IMR-90 (cell line): ENCODE data around the gene ETFA. TPM values are rescaled to one million over a fixed set of nuclear protein-coding genes. Genes with fewer than 3 reads are reported as not detected.

ENCODE experiments used
- ATAC-seq: fragments of 200-7000 bp; cut with Tn5 transposase; 2 replicates; pipeline ENCODE4 v1.9.1; 2020; ENCODE audit warnings: low read depth, mild to moderate bottlenecking, moderate library complexity
- BruUV-seq: library from RNA; stranded (reverse); fragments of 400-500 nt; replicated peaks from 2 replicates; lab custom pipeline; 2021; lab: Mats Ljungman, UMichigan
- CTCF ChIA-PET: fragments of 300-600 bp; formaldehyde crosslinking; extraction: SDS; loops from one replicate; lab custom pipeline; 2021; ENCODE audit warnings: antibody characterized with exemption; lab: Yijun Ruan, JAX
- POLR2A ChIA-PET: fragments of 300-600 bp; sonication (Branson Sonifier 250); formaldehyde crosslinking; loops from one replicate; lab custom pipeline; 2022; ENCODE audit warnings: antibody characterized with exemption; ENCODE audit not compliant: unreplicated experiment; lab: Charles Lee
- DNase-seq: peaks from one replicate; pipeline ENCODE4 v3.0.0; 2013
- H2AFZ ChIP-seq: replicated peaks from 2 replicates; pipeline ENCODE3; 2013; ENCODE audit warnings: low read length, mild to moderate bottlenecking; ENCODE audit not compliant: poor library complexity
- H2AK5ac ChIP-seq: 2 replicates; pipeline ENCODE4 v1.6.1; 2013; ENCODE audit warnings: low read depth, low read length, inconsistent platforms
- H2AK9ac ChIP-seq: replicated peaks from 2 replicates; pipeline ENCODE3; 2013; ENCODE audit warnings: mild to moderate bottlenecking, low read depth, low read length, moderate library complexity; ENCODE audit not compliant: poor library complexity
- H2BK120ac ChIP-seq: 2 replicates; pipeline ENCODE4 v1.6.1; 2013; ENCODE audit warnings: low read depth, low read length, inconsistent platforms
- H2BK15ac ChIP-seq: 3 replicates; pipeline ENCODE4 v1.6.1; 2013; ENCODE audit warnings: low read depth, low read length, inconsistent platforms
- H2BK20ac ChIP-seq: 2 replicates; pipeline ENCODE4 v1.6.1; 2013; ENCODE audit warnings: low read depth, mild to moderate bottlenecking, inconsistent platforms, low read length, moderate library complexity
- H2BK5ac ChIP-seq: 2 replicates; pipeline ENCODE4 v1.6.1; 2013; ENCODE audit warnings: mild to moderate bottlenecking, low read depth, low read length, inconsistent platforms; ENCODE audit not compliant: poor library complexity, severe bottlenecking
- H3K14ac ChIP-seq: replicated peaks from 2 replicates; pipeline ENCODE4 v1.6.1; 2013; ENCODE audit warnings: low read depth, low read length, inconsistent platforms
- H3K18ac ChIP-seq: 2 replicates; pipeline ENCODE4 v1.6.1; 2013; ENCODE audit warnings: low read depth, low read length, control low read depth
- H3K23ac ChIP-seq: 2 replicates; pipeline ENCODE4 v1.6.1; 2013; ENCODE audit warnings: low read depth, low read length, inconsistent platforms
- H3K27ac ChIP-seq: 2 replicates; pipeline ENCODE4 v1.5.1; 2013; ENCODE audit warnings: mild to moderate bottlenecking, control low read depth, low read length; ENCODE audit not compliant: insufficient read depth
- H3K27me3 ChIP-seq: 2 replicates; pipeline ENCODE4 v1.6.1; 2013; ENCODE audit warnings: low read length; ENCODE audit not compliant: control insufficient read depth, insufficient read depth
- H3K36me3 ChIP-seq: 2 replicates; pipeline ENCODE4 v1.6.1; 2013; ENCODE audit warnings: low read length, mixed read lengths; ENCODE audit not compliant: control insufficient read depth, insufficient read depth
- H3K4ac ChIP-seq: 2 replicates; pipeline ENCODE4 v1.6.1; 2013; ENCODE audit warnings: low read depth, low read length, inconsistent platforms
- H3K4me1 ChIP-seq: 2 replicates; pipeline ENCODE4 v1.6.1; 2013; ENCODE audit warnings: low read length, mixed read lengths; ENCODE audit not compliant: control insufficient read depth, insufficient read depth
- H3K4me2 ChIP-seq: 2 replicates; pipeline ENCODE4 v1.6.1; 2013; ENCODE audit warnings: low read depth, mild to moderate bottlenecking, control low read depth, low read length, moderate library complexity
- H3K4me3 ChIP-seq: 2 replicates; pipeline ENCODE4 v1.5.1; 2013; ENCODE audit warnings: low read depth, mild to moderate bottlenecking, control low read depth, low read length, moderate library complexity; ENCODE audit not compliant: insufficient read depth
- H3K56ac ChIP-seq: 2 replicates; pipeline ENCODE4 v1.6.1; 2013; ENCODE audit warnings: low read length, inconsistent platforms; ENCODE audit not compliant: insufficient read depth; ENCODE audit errors: extremely low read depth
- H3K79me1 ChIP-seq, 2 experiments: 2 replicates each; pipeline ENCODE4 v1.6.1; 2013; ENCODE audit warnings: low read length in 2 of 2, inconsistent platforms in 1 of 2, low read depth in 1 of 2
- H3K9ac ChIP-seq: 2 replicates; pipeline ENCODE4 v1.6.1; 2013; ENCODE audit warnings: low read depth, low read length, control low read depth
- H3K9me1 ChIP-seq: 2 replicates; pipeline ENCODE4 v1.6.1; 2013; ENCODE audit warnings: low read length, inconsistent platforms; ENCODE audit not compliant: insufficient read depth
- H3K9me3 ChIP-seq: 2 replicates; pipeline ENCODE4 v1.6.1; 2013; ENCODE audit warnings: low read length; ENCODE audit not compliant: control insufficient read depth, insufficient read depth
- H4K20me1 ChIP-seq: 2 replicates; pipeline ENCODE4 v1.6.1; 2013; ENCODE audit warnings: low read length, inconsistent platforms; ENCODE audit not compliant: insufficient read depth
- H4K5ac ChIP-seq: 2 replicates; pipeline ENCODE4 v1.6.1; 2013; ENCODE audit warnings: mild to moderate bottlenecking, low read depth, low read length, control low read depth
- H4K8ac ChIP-seq, 2 experiments: 2 replicates each; pipeline ENCODE4 v1.6.1; 2013; ENCODE audit warnings: low read depth in 2 of 2, low read length in 2 of 2, control low read depth in 1 of 2, inconsistent platforms in 1 of 2
- H4K91ac ChIP-seq: 2 replicates; pipeline ENCODE4 v1.6.1; 2013; ENCODE audit warnings: low read depth, low read length, inconsistent platforms; ENCODE audit not compliant: insufficient read depth
- BHLHE40 ChIP-seq: fragments of 150-350 bp; IDR thresholded peaks from 2 replicates; pipeline ENCODE4 v1.6.1; 2016; ENCODE audit warnings: mild to moderate bottlenecking, low read depth, low read length
- CHD1 ChIP-seq: IDR thresholded peaks from 2 replicates; pipeline ENCODE4 v1.6.1; 2012; ENCODE audit warnings: low read depth, low read length, improper control_type of control experiment
- CTCF ChIP-seq: conservative IDR thresholded peaks from 2 replicates; pipeline ENCODE4 v1.5.1; 2012; ENCODE audit warnings: mild to moderate bottlenecking, low read depth, low read length, improper control_type of control experiment
- ELK1 ChIP-seq: fragments of 150-350 bp; IDR thresholded peaks from 2 replicates; pipeline ENCODE4 v1.6.1; 2016; ENCODE audit warnings: low read depth, mild to moderate bottlenecking, low read length, moderate library complexity, borderline replicate concordance
- FOS ChIP-seq: fragments of 150-350 bp; IDR thresholded peaks from 2 replicates; pipeline ENCODE4 v1.6.1; 2016; ENCODE audit warnings: low read depth, low read length
- MAFK ChIP-seq: IDR thresholded peaks from 2 replicates; pipeline ENCODE4 v1.6.1; 2012; ENCODE audit warnings: low read depth, low read length, improper control_type of control experiment
- MAZ ChIP-seq: IDR thresholded peaks from 2 replicates; pipeline ENCODE4 v1.6.1; 2012; ENCODE audit warnings: low read depth, mild to moderate bottlenecking, low read length, improper control_type of control experiment, moderate library complexity, borderline replicate concordance
- MXI1 ChIP-seq: IDR thresholded peaks from 2 replicates; pipeline ENCODE4 v1.6.1; 2012; ENCODE audit warnings: low read depth, mild to moderate bottlenecking, low read length, moderate library complexity, borderline replicate concordance
- NFE2L2 ChIP-seq: fragments of 150-350 bp; IDR thresholded peaks from 2 replicates; pipeline ENCODE4 v1.6.1; 2016; ENCODE audit warnings: low read depth, mild to moderate bottlenecking, low read length
- POLR2A ChIP-seq: IDR thresholded peaks from 2 replicates; pipeline ENCODE4 v1.6.1; 2012; ENCODE audit warnings: mild to moderate bottlenecking, low read depth, low read length
- RAD21 ChIP-seq: IDR thresholded peaks from 2 replicates; pipeline ENCODE4 v1.6.1; 2012; ENCODE audit warnings: low read length, improper control_type of control experiment
- RCOR1 ChIP-seq: IDR thresholded peaks from 2 replicates; pipeline ENCODE4 v1.6.1; 2012; ENCODE audit warnings: mild to moderate bottlenecking, low read length, improper control_type of control experiment; ENCODE audit not compliant: insufficient replicate concordance
- RFX5 ChIP-seq: IDR thresholded peaks from 2 replicates; pipeline ENCODE4 v1.8.0; 2012; ENCODE audit warnings: low read depth, mild to moderate bottlenecking, low read length, moderate library complexity
- SMC3 ChIP-seq: fragments of 150-350 bp; IDR thresholded peaks from 2 replicates; pipeline ENCODE4 v1.6.1; 2016; ENCODE audit warnings: low read depth, mild to moderate bottlenecking, antibody characterized with exemption, low read length, moderate library complexity
- WGBS, 2 experiments: methylation state at CpG; one replicate each; pipeline versions ENCODE4 v1.1.5 to v1.1.7; 2013; ENCODE audit warnings: missing lambda C conversion rate in 2 of 2; ENCODE audit not compliant: insufficient read length in 1 of 2; ENCODE audit errors: extremely low coverage in 2 of 2; 5-methylcytosine and 5-hydroxymethylcytosine counted together
- dilution Hi-C: fragments of 300-500 bp; cut with HindIII; formaldehyde crosslinking; loops from one replicate; pipeline ENCODE4 v1.14.3; 2018; ENCODE audit warnings: low sequenced_read_pairs; ENCODE audit not compliant: unreplicated experiment
- in situ Hi-C: fragments of 300-500 bp; cut with MboI; formaldehyde crosslinking; loops from 3 replicates; pipeline ENCODE4 v1.14.3; 2019; ENCODE audit warnings: low sequenced_read_pairs, inconsistent platforms, mixed read lengths
- intact Hi-C: fragments of 100-400 bp; cut with micrococcal nuclease; formaldehyde crosslinking; loops from 2 replicates; pipeline ENCODE4 v1.10.0; 2022
- polyA plus RNA-seq, 3 experiments: library from polyadenylated mRNA; depleted of rRNA; stranded (reverse); fragments of >200 nt; gene quantifications; 2 replicates each; pipeline ENCODE4 v1.2.3, GENCODE V29; 2012; ENCODE audit warnings: low replicate concordance in 1 of 3
- total RNA-seq: library from RNA; depleted of rRNA; stranded (reverse); fragments of >200 nt; gene quantifications from 2 replicates; pipeline ENCODE4 v1.2.3, GENCODE V29; 2012
- TF ChIP-seq, protein P1 (sequence below): fragments of 150-350 bp; IDR thresholded peaks from 2 replicates; pipeline ENCODE4 v1.6.1; 2017; ENCODE audit warnings: mild to moderate bottlenecking, antibody characterized with exemption, low read length, low read depth

ETFA gene
- total and polyA plus RNA-seq, 2 of the 4 experiments (the other 2 are of a cell fraction), result 115 to 172 TPM

DNA sequence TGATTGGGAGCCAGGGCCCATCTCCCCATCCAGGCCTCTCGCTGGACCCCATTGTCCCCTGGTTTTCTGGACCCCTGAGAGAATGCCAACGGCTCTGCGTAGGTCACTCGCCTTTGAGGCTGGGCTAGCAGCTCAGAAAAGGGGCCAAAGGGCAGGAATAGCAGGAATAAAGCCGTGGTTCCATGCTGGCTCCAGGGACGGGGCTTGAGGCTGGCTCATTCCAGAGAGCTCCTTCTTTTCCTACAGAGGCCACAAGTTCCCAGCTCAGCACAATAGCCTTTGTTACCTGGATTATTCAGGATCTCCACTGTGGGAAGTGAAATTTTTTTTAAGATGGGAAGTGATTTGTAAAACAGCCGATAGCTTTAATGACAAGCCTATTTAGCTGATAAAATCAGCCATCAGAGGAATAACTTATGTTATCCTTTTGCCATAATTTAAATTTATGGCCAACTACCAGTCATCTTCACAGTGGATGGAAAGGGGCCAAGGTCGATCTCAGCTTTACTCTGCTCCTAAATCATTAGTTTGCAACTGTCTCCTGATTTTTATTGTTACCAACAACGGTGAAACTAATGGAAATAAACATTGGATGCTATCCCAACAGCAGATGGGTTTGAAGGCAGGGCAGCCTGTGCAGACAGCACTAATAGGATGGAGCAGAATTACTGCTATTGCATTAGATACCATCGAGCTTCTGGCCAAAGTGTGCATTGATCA lies 127.2 kb downstream of the ETFA start:
- H3K9ac ChIP-seq, result no peak overlapping the region
- no peak overlapping the region for H2BK20ac ChIP-seq
- H3K4me2 ChIP-seq, result no peak overlapping the region
- no TSS peak for BruUV-seq
- no peak overlapping the region; the same call in 1 of the 2 replicates for H3K4ac ChIP-seq
- in situ Hi-C loops, result no loop called here
- no peak overlapping the region for H4K8ac ChIP-seq
- H3K4me3 ChIP-seq, result no peak overlapping the region
- intact Hi-C loops, result no loop called here
- H4K20me1 ChIP-seq, result no peaks in the 10 kb centered on the region
- no peak overlapping the region for H2AK9ac ChIP-seq
- no CpG with 5 or more reads among the region's 10 CpGs for WGBS, 2 experiments
- H3K9me1 ChIP-seq, result peaks cover 26% of the 10 kb centered on the region
- H3K27ac ChIP-seq, result no peak overlapping the region
- peak overlapping the region; percentile 24; the same call in 1 of the 2 replicates for H2AK5ac ChIP-seq
- no peaks in the 10 kb centered on the region for H3K27me3 ChIP-seq
- H3K56ac ChIP-seq, result no peak overlapping the region
- H2AFZ ChIP-seq, result peak overlapping the region; percentile 37
- H3K14ac ChIP-seq, result no peak overlapping the region
- no peak overlapping the region for H2BK5ac ChIP-seq
- peak overlapping the region; percentile 12; the same call in 1 of the 2 replicates for H2BK120ac ChIP-seq
- H3K18ac ChIP-seq, result no peak overlapping the region
- no peak for ATAC-seq
- no peak overlapping the region for H3K23ac ChIP-seq
- no peaks in the 10 kb centered on the region for H3K79me1 ChIP-seq
- ChIA-PET CTCF (interaction anchor here (0.6 kb wide), 1 partner anchor 95 kb away, joined by 6 read pairs; no protein-coding TSS in a partner anchor), POLR2A (no interaction called here)
- no peak overlapping the region for H2BK15ac ChIP-seq
- no peak overlapping the region for H4K5ac ChIP-seq
- no peak overlapping the region for H4K91ac ChIP-seq
- dilution Hi-C loops, result no loop called here
- no peaks in the 10 kb centered on the region for H3K9me3 ChIP-seq
- no peaks in the 10 kb centered on the region for H3K36me3 ChIP-seq
- H3K4me1 ChIP-seq, result peaks cover 9% of the 10 kb centered on the region
- no peak for DNase-seq
- no peak for TF ChIP-seq MAFK
- TF ChIP-seq POLR2A, result no peak
- TF ChIP-seq CHD1, result no peak
- TF ChIP-seq ELK1, result no peak
- TF ChIP-seq MXI1, result no peak
- no peak for TF ChIP-seq MAZ
- TF ChIP-seq RCOR1, result no peak
- TF ChIP-seq FOS, result no peak
- TF ChIP-seq NFE2L2, result no peak
- TF ChIP-seq RAD21, result no peak
- TF ChIP-seq CTCF, result no peak
- no peak for TF ChIP-seq RFX5
- TF ChIP-seq, protein P1, sequence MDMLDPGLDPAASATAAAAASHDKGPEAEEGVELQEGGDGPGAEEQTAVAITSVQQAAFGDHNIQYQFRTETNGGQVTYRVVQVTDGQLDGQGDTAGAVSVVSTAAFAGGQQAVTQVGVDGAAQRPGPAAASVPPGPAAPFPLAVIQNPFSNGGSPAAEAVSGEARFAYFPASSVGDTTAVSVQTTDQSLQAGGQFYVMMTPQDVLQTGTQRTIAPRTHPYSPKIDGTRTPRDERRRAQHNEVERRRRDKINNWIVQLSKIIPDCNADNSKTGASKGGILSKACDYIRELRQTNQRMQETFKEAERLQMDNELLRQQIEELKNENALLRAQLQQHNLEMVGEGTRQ, result no peak
- no peak for TF ChIP-seq BHLHE40
- no peak for TF ChIP-seq SMC3
